ENCODE results near the gene CACNA2D4. TPM values are rescaled to one million over a fixed set of nuclear protein-coding genes. Genes with fewer than 3 reads are reported as not detected.

Gene CACNA2D4
- polyA plus RNA-seq, 3 donors: 17.8 to 87.7 (median 22.1) TPM

GRCh38 chr12:1844223-1844622 lies 74.2 kb downstream of the CACNA2D4 start:
- no peak for TF ChIP-seq CTCF (IDR thresholded peaks at IDR 0.05)
- no peak overlapping the region for H3K27ac Mint-ChIP-seq
- Histone ChIP-seq H3K9me3 (replicated peaks in 1 of 2; ENCODE audit: control insufficient read depth in 1 of 2, insufficient read depth in 1 of 2, low read length in 2 of 2) (no peaks in the 10 kb centered on the region), H3K4me3 (replicated peaks in 1 of 3; ENCODE audit: low read depth in 2 of 3, low read length in 3 of 3) (no peak overlapping the region), H3K27ac (ENCODE audit: low read depth in 1 of 2, low read length in 2 of 2) (no peak overlapping the region), H3K36me3 (replicated peaks in 1 of 2; ENCODE audit: control insufficient read depth in 1 of 2, insufficient read depth in 2 of 2, low read length in 2 of 2) (no peaks in the 10 kb centered on the region), H3K9ac (ENCODE audit: insufficient read depth, low read length, poor library complexity, severe bottlenecking) (no peak overlapping the region), H3K79me2 (ENCODE audit: insufficient read depth, low read length) (no peaks in the 10 kb centered on the region), H2AFZ (ENCODE audit: insufficient read depth, low read depth, low read length, poor library complexity, severe bottlenecking) (no peak overlapping the region), H4K20me1 (ENCODE audit: insufficient read depth, low read length) (no peaks in the 10 kb centered on the region), H3K4me2 (replicated peaks; ENCODE audit: extremely low read depth, low read length, poor library complexity, severe bottlenecking) (no peak overlapping the region), H3K4me1 (ENCODE audit: control insufficient read depth in 1 of 2, insufficient read depth in 2 of 2, low read length in 2 of 2) (peaks cover 14 to 22% of the 10 kb centered on the region in 2 donors), H3K27me3 (ENCODE audit: control insufficient read depth in 2 of 2, insufficient read depth in 2 of 2, low read length in 2 of 2) (no peaks in the 10 kb centered on the region)
- peaks cover 0 to 3% (median 0%) of the 10 kb centered on the region in 7 donors for H3K9me3 Mint-ChIP-seq
- 98% methylated on average over 6 of the region's 10 CpGs for WGBS (ENCODE audit: insufficient coverage)
- no peaks in the 10 kb centered on the region for H3K36me3 Mint-ChIP-seq
- no peak for DNase-seq
- intact Hi-C loops (cut with micrococcal nuclease): no loop called here
- H3K27me3 Mint-ChIP-seq (ENCODE audit: low read depth in 3 of 3): peaks cover 0 to 7% (median 4%) of the 10 kb centered on the region in 3 donors
- H3K4me1 Mint-ChIP-seq: peaks cover 26% of the 10 kb centered on the region
- no peak overlapping the region for H3K4me3 Mint-ChIP-seq

GRCh38 chr12:1843641-1844005 lies 74.8 kb downstream of the CACNA2D4 start:
- H3K4me2 ChIP-seq (replicated peaks; ENCODE audit: extremely low read depth, low read length, poor library complexity, severe bottlenecking): no peak overlapping the region
- peaks cover 0 to 3% (median 0%) of the 10 kb centered on the region in 7 donors for H3K9me3 Mint-ChIP-seq
- intact Hi-C loops (cut with micrococcal nuclease): no loop called here
- H3K36me3 Mint-ChIP-seq: no peaks in the 10 kb centered on the region
- no peak overlapping the region for H3K4me3 Mint-ChIP-seq
- no peak overlapping the region for H3K27ac Mint-ChIP-seq
- H3K79me2 ChIP-seq (ENCODE audit: insufficient read depth, low read length): no peaks in the 10 kb centered on the region
- no peak overlapping the region for H3K27ac ChIP-seq (ENCODE audit: low read depth in 1 of 2, low read length in 2 of 2)
- H3K36me3 ChIP-seq (replicated peaks in 1 of 2; ENCODE audit: control insufficient read depth in 1 of 2, insufficient read depth in 2 of 2, low read length in 2 of 2): no peaks in the 10 kb centered on the region
- no peak overlapping the region for H3K4me3 ChIP-seq (replicated peaks in 1 of 3; ENCODE audit: low read depth in 2 of 3, low read length in 3 of 3)
- no peak for TF ChIP-seq CTCF (IDR thresholded peaks at IDR 0.05)
- no peaks in the 10 kb centered on the region for H3K27me3 ChIP-seq (ENCODE audit: control insufficient read depth in 2 of 2, insufficient read depth in 2 of 2, low read length in 2 of 2)
- no peak overlapping the region for H2AFZ ChIP-seq (ENCODE audit: insufficient read depth, low read depth, low read length, poor library complexity, severe bottlenecking)
- H3K9me3 ChIP-seq (replicated peaks in 1 of 2; ENCODE audit: control insufficient read depth in 1 of 2, insufficient read depth in 1 of 2, low read length in 2 of 2): no peaks in the 10 kb centered on the region
- no CpG with 5 or more reads among the region's 3 CpGs for WGBS (ENCODE audit: insufficient coverage)
- H4K20me1 ChIP-seq (ENCODE audit: insufficient read depth, low read length): no peaks in the 10 kb centered on the region
- no peak overlapping the region for H3K9ac ChIP-seq (ENCODE audit: insufficient read depth, low read length, poor library complexity, severe bottlenecking)
- DNase-seq: no peak
- peaks cover 26% of the 10 kb centered on the region for H3K4me1 Mint-ChIP-seq
- H3K27me3 Mint-ChIP-seq (ENCODE audit: low read depth in 3 of 3): peaks cover 0 to 7% (median 4%) of the 10 kb centered on the region in 3 donors
- H3K4me1 ChIP-seq (ENCODE audit: control insufficient read depth in 1 of 2, insufficient read depth in 2 of 2, low read length in 2 of 2): peaks cover 14 to 22% of the 10 kb centered on the region in 2 donors
